Thyroid gland (tissue), 4 donors: ENCODE results near the gene ZGRF1. TPM values are rescaled to one million over a fixed set of nuclear protein-coding genes. Genes with fewer than 3 reads are reported as not detected.

Experiments
- DNase-seq, 2 donors: peaks; one replicate each; pipeline ENCODE4 v3.0.0-alpha.2; 2019
- H3K27ac ChIP-seq, 3 donors: fragments of 200-600 bp; sonication (generic); 1 replicate in 2 of 3; 2 replicates in 1 of 3; pipeline ENCODE4 v1.5.1; 2016 to 2019; ENCODE audit warnings: mild to moderate bottlenecking in 1 of 3, moderate library complexity in 1 of 3
- H3K27me3 ChIP-seq: fragments of 200-600 bp; sonication (generic); one replicate; pipeline ENCODE4 v1.5.1; 2019
- H3K36me3 ChIP-seq, 2 donors: fragments of 200-600 bp; sonication (generic); one replicate each; pipeline ENCODE4 v1.5.1; 2016 to 2019
- H3K4me1 ChIP-seq, 2 donors: fragments of 200-600 bp; sonication (generic); one replicate each; pipeline ENCODE4 v1.5.1; 2017 to 2019
- H3K4me3 ChIP-seq, 3 donors: fragments of 200-600 bp; sonication (generic); replicated peaks in 1 of 3; 1 replicate in 2 of 3; 2 replicates in 1 of 3; pipeline ENCODE4 v1.5.1; 2016; ENCODE audit warnings: mild to moderate bottlenecking in 1 of 3
- H3K9me3 ChIP-seq: fragments of 200-600 bp; sonication (generic); one replicate; pipeline ENCODE4 v1.5.1; 2017
- CTCF ChIP-seq, 6 experiments: fragments of 200-600 bp in 3 of 6; fragments of 450-650 bp in 3 of 6; sonication (generic) in 3 of 6; IDR thresholded peaks; one replicate each; pipeline ENCODE4 v1.5.1; 2016 to 2019; ENCODE audit warnings: antibody characterized with exemption in 6 of 6, mild to moderate bottlenecking in 2 of 6, inconsistent platforms in 1 of 6, moderate library complexity in 1 of 6
- POLR2A ChIP-seq, 2 donors: fragments of 450-650 bp; IDR thresholded peaks; one replicate each; pipeline ENCODE4 v1.6.1; 2017; ENCODE audit warnings: antibody characterized with exemption in 2 of 2, mild to moderate bottlenecking in 2 of 2, moderate library complexity in 1 of 2
- WGBS, 2 donors: methylation state at CpG; one replicate each; pipeline ENCODE4 v1.1.5; 2017; 5-methylcytosine and 5-hydroxymethylcytosine counted together
- intact Hi-C: fragments of 100-400 bp; cut with DNase I; formaldehyde crosslinking; loops from one replicate; pipeline ENCODE4 v1.15.1; 2023
- total RNA-seq, 4 donors: library from RNA; depleted of rRNA; stranded (reverse); fragments of >200 nt; gene quantifications; one replicate each; pipeline ENCODE4 v1.2.3, GENCODE V29; 2016

Gene ZGRF1
- total RNA-seq, 4 donors from 2014 or later = 5.2 to 9.0 (median 6.5) TPM

- H3K27me3 ChIP-seq = no peaks in the 10 kb centered on the region
- H3K4me1 ChIP-seq = no peaks in the 10 kb centered on the region
- no peak for DNase-seq
- intact Hi-C loops = no loop called here
- no peaks in the 10 kb centered on the region for H3K36me3 ChIP-seq
- H3K27ac ChIP-seq = no peak overlapping the region
- no peaks in the 10 kb centered on the region for H3K9me3 ChIP-seq
- TF ChIP-seq POLR2A (IDR thresholded peaks at IDR 0.05) = no peak
- no peak for TF ChIP-seq CTCF (IDR thresholded peaks at IDR 0.05)
- H3K4me3 ChIP-seq = no peak overlapping the region
Measured at GRCh38 chr4:112589206-112589605, 47.5 kb downstream of the ZGRF1 start.

GRCh38 chr4:112585977-112586736, 50.6 kb downstream of the ZGRF1 start:
- Histone ChIP-seq H3K4me1 (no peaks in the 10 kb centered on the region), H3K9me3 (no peaks in the 10 kb centered on the region), H3K27ac (no peak overlapping the region), H3K36me3 (no peaks in the 10 kb centered on the region), H3K27me3 (no peaks in the 10 kb centered on the region), H3K4me3 (no peak overlapping the region)
- WGBS, 2 donors = 93 to 98% methylated on average over 2 of the region's 2 CpGs
- intact Hi-C loops = no loop called here
- no peak for TF ChIP-seq CTCF (IDR thresholded peaks at IDR 0.05)
- no peak for TF ChIP-seq POLR2A (IDR thresholded peaks at IDR 0.05)
- no peak for DNase-seq

GRCh38 chr4:112567536-112567935, 69.2 kb downstream of the ZGRF1 start:
- TF ChIP-seq POLR2A (IDR thresholded peaks at IDR 0.05) = no peak
- TF ChIP-seq CTCF (IDR thresholded peaks at IDR 0.05) = no peak
- Histone ChIP-seq H3K36me3 (no peaks in the 10 kb centered on the region), H3K4me3 (no peak overlapping the region), H3K4me1 (no peaks in the 10 kb centered on the region), H3K9me3 (no peaks in the 10 kb centered on the region), H3K27me3 (no peaks in the 10 kb centered on the region), H3K27ac (no peak overlapping the region)
- no peak for DNase-seq
- intact Hi-C loops = no loop called here
- WGBS, 2 donors = 97 to 98% methylated on average over 5 of the region's 5 CpGs

GRCh38 chr4:112564706-112565270, 71.9 kb downstream of the ZGRF1 start:
- no peaks in the 10 kb centered on the region for H3K36me3 ChIP-seq
- DNase-seq = no peak
- H3K4me3 ChIP-seq = no peak overlapping the region
- TF ChIP-seq CTCF (IDR thresholded peaks at IDR 0.05) = no peak
- no peak for TF ChIP-seq POLR2A (IDR thresholded peaks at IDR 0.05)
- no peaks in the 10 kb centered on the region for H3K9me3 ChIP-seq
- intact Hi-C loops = no loop called here
- no peaks in the 10 kb centered on the region for H3K4me1 ChIP-seq
- H3K27me3 ChIP-seq = no peaks in the 10 kb centered on the region
- H3K27ac ChIP-seq = no peak overlapping the region
- WGBS, 2 donors = 95 to 96% methylated on average over 25 of the region's 25 CpGs

GRCh38 chr4:112563431-112564200, 73.1 kb downstream of the ZGRF1 start:
- intact Hi-C loops = no loop called here
- no peak for DNase-seq
- H3K9me3 ChIP-seq = no peaks in the 10 kb centered on the region
- no peak overlapping the region for H3K27ac ChIP-seq
- no peak for TF ChIP-seq CTCF (IDR thresholded peaks at IDR 0.05)
- no peak for TF ChIP-seq POLR2A (IDR thresholded peaks at IDR 0.05)
- 88 to 92% methylated on average over 4 of the region's 4 CpGs for WGBS, 2 donors
- no peak overlapping the region for H3K4me3 ChIP-seq
- H3K27me3 ChIP-seq = no peaks in the 10 kb centered on the region
- no peaks in the 10 kb centered on the region for H3K36me3 ChIP-seq
- no peaks in the 10 kb centered on the region for H3K4me1 ChIP-seq
